GM21723 (cell line): ENCODE data around the gene TAB2.
A peak's percentile ranks its signal among the peaks of the same experiment; 100 is the strongest.

ENCODE experiments used
- ATAC-seq: cut with Tn5 transposase; IDR thresholded peaks from one replicate; pipeline ENCODE4 v1.9.1; 2021; ENCODE audit warnings: mild to moderate bottlenecking, moderate library complexity; ENCODE audit not compliant: unreplicated experiment

Gene TAB2

DNA sequence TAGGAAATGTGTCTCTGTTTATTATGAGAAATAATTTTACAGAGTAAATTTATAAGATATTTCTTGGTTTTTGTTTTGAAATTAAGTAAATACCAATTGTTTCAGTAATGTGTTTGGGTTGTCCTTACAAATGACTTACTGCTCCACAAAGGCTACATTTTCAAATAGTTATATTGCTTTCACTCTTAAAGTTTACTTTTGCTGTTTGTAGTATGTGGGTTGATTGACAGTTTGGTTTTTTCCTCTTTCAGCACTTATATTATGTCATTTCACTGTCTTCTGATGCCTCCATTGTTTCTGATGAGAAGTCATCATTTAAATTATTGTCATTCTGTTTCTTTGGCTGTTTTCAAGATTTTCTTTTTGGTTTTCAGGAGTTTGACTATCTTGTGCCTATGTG lies 47.7 kb downstream of the TAB2 start:
- no peak for ATAC-seq

DNA sequence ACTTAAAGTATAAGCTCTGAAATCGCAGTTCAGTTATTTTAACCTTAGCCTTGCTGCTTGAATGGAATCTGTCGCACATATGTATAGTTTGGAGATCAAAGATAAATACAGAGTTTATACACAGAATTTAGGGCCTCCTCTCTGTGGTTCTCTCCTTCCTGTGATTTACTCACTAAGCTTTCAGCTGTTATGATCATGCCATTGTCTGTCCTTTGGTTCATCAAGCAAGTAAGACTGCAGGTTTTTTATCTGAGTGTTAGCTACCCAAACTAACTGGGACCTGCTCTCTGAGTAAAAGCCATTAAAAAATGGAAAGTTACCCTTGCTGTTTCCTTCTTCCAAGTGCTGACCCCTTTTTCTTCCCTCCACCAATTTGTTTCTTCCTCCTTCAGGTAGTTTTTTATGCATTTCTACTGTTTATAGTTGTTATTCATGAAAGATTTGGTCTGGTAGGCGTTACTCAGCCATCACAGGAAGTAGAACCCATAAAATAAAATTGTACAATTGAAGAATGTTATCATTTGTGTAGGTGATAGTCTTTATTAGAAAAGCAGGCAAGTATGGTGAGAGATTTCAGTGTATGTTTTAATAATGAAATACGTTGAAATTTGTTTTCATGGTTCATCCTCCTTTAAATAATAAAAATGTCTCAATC lies 48.9 kb downstream of the TAB2 start:
- ATAC-seq, result no peak

DNA sequence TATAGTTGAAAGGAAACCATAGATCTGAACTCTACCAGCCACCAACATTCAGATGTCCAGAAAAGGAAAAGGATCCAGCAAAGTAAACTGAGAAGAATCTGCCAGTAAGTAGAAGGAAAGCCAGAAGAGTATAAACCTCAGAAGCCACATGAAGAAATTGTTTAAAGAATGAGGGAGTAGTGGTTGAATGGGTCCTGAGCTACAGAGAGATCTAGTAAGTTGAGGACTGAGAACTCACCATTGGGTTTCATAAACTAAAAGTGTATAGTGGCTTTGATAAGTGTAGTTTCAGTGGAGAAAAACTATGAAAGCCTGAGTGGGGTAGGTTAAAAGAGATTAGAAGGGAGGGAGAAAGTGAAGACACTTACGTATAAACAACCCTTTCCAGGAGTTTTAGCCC lies 50.6 kb downstream of the TAB2 start:
- ATAC-seq, result peak; percentile 58

DNA sequence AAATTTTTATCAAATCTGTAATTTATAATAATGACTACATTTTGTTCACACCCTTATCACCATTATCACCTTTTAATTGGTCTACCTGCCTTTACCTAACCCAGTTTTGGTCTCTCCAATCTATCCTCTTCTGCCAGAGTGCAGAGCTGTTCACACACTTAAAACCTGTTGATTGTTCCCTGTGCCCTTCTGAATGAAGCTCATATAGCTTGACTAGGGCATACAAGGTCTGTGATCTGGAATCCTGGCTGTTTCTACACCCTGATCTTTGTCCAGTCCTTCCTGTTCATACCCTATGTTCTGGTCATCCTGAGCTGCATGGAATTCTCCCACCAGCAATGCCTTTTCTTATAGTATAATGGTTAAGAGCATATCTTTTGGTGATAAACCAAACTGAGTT lies 53.6 kb downstream of the TAB2 start:
- no peak for ATAC-seq

DNA sequence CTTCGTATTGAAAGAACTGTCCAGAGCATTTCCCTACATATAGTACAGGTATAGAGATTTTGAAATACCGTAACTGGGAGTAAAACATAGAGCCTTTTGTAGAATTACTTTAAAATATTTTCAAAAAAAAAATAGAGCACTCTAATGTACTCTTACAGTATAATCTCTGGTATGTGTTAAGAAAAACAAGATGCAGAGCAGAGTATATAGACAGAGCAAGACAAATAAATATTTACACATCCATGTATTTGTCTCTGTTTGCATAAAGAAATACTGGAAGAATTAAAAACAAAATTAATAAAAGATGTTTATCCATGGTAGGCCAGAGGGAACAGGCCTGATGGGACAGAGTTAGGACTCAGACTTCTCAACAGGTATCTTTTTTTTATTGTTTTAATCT lies 54.5 kb downstream of the TAB2 start:
- ATAC-seq, result no peak

DNA sequence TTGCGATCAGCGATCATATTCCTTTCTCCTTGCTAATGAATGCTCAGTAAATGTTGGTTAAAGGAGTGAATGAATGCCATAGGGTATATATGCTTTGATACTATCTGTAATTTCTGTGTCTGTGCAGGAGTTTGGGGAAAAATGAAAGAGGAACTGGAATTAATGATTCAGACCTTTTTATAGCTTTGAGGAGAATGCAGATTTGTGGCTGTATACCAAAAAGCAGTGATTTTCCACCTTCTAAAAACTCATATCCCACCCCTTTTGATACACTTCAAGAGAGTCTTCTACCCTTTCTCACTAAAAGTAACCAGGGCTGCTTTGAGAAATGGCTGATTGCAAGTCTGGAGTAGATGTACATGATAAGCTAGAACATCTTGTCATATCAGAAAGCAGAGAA lies 56.0 kb downstream of the TAB2 start:
- ATAC-seq, result no peak

DNA sequence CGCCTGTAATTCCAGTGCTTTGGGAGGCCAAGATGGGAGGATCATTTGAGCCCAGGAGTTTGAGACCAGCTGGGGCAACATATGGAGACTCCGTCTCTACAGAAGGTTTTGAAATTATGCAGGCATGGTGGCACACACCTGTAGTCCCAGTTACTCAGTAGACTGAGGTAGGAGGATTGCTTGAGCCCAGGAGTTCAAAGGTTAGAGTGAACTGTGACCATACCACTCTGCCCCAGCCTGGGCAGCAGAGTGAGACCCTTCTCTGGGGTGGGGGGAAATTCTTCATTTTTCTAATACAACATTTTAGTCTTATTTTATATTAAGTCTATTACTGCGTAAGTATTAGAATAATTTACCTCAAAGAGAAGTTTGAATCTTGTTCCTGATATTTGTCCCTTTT lies 62.5 kb downstream of the TAB2 start:
- no peak for ATAC-seq

DNA sequence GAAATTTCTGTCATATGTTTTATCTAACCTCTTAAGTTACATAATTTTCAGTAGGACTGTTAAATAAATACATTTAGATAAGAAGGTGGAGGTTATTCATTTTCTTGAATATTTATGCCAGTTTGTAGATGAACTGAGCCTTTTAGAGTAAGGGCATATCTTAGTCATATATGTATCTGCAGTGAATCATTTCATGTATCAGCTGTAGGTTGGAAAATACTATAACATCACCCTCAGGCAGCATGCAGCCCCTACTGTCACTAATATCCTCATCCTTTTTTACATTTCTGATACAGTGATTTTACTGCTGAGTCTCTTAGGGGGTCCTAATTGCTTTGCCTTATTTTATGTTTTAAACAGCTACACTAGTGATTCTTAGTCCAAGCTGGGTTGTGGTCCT lies 63.0 kb downstream of the TAB2 start:
- no peak for ATAC-seq

DNA sequence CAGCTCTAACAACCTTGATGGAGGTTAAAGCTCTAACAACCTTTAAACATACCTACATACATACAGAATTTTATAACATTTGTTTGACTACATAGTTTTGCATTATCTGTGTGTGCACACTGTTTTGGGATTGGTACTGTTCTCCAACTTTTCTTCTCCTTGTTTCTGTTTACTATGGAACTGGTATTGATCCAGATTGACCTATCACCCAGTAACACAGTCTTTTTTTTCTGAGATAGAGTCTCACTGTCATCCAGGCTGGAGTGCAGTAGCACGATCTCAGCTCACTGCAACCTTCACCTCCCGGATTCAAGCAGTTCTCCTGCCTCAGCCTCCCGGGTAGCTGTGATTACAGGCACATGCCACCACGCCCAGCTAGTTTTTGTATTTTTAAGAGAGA lies 65.9 kb downstream of the TAB2 start:
- ATAC-seq, result no peak

DNA sequence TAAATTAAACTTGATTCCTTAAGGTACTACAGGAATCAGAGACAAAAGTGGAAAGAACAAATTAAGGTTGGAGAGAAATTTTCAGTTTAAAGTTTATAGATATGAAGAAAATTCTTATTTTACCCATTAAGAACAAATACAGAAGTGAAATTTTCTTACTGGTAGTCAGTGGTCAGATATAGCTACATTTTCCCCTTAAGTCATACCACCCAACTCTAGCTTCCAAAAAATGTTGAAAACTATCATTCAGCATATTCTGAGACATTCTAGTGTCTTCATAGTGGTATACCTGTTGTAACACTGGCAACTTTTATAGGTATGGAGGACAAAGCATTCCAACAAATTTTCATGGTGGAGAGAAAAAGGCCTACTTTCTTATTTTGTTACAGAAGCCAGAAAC lies 67.0 kb downstream of the TAB2 start:
- no peak for ATAC-seq

DNA sequence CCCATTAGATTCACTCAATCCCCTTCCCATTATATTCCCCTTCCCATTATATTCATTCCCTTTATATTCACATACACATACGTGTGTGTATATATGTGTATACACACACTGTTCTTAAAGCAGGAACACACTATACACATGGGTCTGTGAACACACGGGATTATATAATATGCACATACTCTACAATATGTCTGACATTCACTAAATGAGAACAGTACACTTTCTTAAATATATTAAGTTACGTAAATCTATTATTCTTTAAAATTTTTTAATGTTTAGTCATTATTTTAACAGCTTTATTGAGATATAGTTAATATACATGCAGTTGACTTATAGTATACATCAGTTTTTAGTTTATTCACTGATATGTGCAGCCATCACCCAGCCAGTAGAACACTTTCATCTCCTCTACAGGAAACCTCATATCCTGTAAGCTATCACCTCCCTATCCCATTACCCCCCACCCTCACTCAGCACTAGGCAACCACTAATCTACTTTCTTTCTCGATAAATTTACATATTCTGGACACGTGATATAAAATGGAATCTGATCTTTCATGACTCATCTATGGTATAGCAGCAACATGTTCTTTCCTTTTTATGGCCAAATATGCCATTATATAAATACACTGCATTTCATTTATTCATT lies 68.6 kb downstream of the TAB2 start:
- ATAC-seq, result no peak

DNA sequence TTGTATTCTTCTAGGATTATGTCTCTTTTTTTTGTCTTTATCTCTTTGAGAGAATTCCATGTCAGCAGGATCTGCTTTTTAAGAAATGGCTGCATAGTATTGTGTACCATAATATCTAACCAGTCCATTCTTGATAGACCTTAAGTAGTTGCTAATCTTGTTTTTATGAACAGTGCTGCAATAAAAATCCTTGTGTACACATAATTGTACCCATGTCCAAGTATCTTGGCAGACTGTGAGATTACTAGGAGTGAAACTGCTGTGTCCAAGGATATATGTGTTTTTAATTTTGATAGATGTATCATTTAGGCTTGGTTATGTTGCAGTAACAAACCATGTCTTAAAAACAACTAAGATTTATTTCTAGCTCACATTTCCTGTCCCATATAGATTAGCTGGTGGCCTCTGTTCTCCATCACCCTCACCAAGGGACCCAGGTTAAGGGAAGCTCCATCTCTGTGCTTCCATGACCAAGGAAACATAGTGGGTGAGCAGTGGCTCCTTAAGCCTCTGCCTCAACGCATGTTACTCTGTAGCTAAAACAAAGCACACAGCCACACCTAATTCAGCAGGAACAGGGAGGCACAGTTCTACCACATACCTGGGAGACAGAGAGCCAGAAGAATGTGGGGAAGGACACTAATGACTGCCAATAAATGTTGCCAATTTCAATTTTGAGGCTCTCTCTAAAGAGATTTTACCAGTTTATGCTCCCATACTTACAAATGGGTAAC lies 70.4 kb downstream of the TAB2 start:
- no peak for ATAC-seq

DNA sequence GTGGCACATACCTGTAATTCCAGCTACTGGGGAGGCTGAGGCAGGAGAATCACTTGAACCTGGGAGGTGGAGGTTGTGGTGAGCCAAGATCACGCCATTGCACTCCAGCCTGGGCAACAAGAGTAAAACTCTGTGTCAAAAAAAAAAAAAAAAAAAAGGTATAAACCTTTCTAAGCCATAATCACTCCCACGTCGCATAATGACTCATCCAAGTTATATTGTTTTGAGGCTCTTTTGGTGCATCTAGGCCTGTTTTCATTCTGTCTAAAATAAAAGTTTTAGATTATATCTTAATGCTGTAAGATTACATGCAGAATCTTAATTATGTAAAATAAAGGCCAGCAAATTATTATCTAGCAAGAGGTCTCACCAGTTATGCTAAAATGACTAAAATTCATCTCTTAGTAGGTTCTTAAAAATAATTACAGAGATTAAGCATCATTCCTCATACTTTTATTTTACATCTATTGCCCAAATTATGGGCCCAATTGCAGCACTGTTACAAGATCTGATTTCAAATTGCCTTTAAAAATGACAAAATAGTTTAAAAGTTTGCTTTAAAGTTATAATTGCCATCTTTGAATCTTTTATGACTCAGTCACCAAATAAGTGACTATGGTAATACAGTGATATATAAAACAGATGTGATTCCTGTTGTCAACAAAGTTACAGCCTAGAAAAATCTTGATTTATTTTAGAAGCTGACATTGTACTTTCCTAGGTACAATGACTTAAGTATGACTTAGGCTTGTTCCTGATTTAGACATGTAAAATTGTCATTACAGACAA lies 72.2 kb downstream of the TAB2 start:
- ATAC-seq, result no peak

DNA sequence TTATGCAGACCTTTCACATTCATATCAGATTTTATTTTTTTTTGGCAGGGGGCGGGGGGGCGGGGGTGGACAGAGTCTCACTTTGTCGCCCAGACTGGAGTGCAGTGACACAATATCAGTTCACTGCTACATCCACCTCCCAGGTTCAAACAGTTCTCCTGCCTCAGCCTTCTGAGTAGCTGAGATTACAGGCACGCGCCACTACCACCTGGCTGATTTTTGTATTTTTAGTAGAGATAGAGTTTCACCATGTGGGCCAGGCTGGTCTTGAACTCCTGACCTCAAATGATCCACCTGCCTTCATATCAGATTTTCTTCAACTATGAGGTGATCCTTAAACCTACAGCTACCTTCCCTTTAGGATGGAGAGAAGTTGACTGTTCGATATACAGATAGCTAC lies 74.6 kb downstream of the TAB2 start:
- ATAC-seq, result no peak

DNA sequence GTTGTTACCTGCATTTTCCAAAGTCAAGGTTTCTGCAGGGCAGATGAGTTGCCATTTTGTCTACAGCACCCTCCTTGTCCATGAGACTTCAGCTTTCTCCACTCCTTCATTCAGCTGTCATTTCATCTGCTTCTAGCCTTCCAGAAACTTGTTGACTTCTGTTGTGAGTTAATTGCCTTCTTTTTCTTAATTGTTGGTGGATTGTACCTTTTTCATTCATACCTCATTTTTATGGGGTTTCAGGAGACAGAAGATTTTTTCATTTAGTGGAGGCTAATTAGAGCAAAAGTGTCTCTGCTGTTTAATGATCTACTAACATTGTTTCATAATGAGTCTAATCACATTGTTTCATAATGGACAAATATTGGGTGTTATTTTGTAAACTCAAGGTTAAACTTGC lies 75.0 kb downstream of the TAB2 start:
- ATAC-seq, result no peak

DNA sequence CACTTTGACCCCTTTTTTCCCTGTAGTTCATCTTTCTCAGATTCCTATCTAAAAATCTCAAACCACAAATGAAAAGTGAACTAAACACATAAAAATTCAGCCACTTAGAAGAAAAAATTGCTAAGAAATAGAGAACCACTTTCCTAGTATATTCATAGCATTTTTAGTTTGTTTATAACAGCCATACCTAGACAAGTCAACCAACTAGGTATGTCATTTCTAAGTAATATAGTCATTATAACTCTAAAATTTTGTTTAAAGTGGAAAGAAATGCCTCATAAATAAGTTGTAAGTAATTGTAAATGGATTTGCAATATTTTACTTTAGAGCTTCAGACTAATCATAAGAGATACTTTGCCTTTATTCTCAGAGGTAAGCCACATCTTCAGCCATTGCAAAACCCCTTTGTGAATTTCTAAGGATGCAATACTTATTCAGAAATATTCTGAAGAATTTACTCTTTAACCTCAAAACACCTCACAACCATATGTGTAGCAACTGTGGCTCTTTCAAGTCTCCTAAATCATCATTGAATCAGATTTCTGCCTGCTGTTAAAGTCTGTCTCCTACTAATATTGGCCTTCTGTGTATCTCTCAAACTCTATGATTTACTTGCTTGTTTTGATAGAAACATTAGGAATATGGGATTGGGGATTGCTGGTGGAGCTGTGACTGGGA lies 75.6 kb downstream of the TAB2 start:
- ATAC-seq, result no peak

DNA sequence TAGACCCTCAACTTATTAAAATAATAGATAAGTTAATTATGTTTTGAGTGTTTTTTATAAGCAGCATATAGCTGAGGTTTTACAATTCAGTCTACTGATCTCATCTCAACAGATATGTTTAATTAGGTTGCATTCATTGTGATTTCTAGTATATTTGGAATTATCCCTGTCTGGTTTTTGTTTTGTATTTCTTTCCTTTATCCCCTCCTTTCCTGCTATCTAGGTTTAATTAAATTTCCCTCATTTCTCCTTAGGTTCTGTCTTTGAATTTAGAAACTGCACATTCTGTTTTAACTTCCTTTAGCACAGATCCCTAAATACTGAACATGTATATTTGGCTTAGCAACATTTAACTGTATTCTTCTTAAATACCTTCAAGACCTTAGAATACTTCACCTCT lies 77.7 kb downstream of the TAB2 start:
- no peak for ATAC-seq

DNA sequence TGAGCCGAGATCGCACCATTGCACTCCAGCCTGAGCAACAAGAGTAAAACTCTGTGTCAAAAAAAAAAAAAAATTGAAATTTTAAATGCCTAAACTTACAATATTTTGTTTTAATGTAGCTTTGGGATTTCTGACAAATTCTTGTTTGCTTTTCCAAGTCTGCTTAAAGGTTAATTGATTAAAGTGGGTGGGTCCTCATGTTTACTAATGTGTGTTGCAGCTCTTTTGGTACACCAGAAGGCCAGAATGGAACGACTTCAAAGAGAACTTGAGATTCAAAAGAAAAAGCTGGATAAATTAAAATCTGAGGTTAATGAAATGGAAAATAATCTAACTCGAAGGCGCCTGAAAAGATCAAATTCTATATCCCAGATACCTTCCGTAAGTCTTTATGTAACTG lies 79.9 kb downstream of the TAB2 start:
- no peak for ATAC-seq

DNA sequence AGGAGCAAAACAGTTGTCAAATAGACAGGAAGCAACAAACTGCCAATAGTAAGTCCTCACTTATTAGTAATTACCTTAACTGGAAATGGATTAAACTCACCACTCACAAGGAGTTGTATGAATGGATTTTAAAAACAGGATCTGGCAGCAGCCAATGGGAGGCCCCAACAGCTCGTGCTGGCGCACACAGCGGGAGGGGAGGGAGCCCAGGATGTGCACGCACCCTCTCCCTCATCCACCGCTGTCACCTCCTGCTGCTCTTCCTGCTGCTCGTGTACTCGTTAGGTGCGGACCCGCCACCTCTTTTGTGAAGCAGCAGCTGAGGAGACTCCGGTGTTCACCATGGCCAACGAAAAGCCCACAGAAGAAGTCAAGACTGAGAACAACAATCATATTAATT lies 82.5 kb downstream of the TAB2 start, which contains the start of gene SUMO4:
TSS of gene SUMO4 (plus strand) at position 213 of the 400 bp plus-strand sequence. CDS start at position 343, 130 bp downstream.
- ATAC-seq, result no peak

DNA sequence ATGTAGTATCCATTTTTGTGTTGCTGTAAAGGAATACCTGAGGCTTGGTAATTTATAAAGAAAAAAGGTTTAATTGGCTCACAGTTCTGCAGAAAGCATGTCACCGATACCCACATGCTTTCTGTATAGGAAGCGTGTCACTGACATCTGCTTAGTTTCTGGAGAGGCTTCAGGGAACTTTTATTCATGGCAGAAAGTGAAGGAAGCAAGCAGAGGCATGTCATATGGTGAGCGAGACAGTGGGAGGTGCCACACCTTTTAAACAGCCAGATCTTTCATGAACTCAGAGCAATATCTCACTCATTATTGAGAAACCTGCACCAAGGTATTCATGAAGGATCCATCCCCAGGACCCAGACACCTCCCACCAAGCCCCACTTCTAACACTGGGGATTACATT lies 86.0 kb downstream of the TAB2 start:
- ATAC-seq, result no peak
